22Rv1 (cell line): Measurements from ENCODE around the gene PRPSAP1.

ENCODE experiments used
- ZFX ChIP-seq: fragments of 450-650 bp; IDR thresholded peaks from 2 replicates; pipeline ENCODE4 v1.6.1; 2017; ENCODE audit warnings: antibody characterized with exemption, borderline replicate concordance
- TF ChIP-seq, protein P1 (sequence below): fragments of 450-650 bp; IDR thresholded peaks from 2 replicates; pipeline ENCODE4 v1.5.1; 2017; ENCODE audit warnings: mild to moderate bottlenecking

DNA sequence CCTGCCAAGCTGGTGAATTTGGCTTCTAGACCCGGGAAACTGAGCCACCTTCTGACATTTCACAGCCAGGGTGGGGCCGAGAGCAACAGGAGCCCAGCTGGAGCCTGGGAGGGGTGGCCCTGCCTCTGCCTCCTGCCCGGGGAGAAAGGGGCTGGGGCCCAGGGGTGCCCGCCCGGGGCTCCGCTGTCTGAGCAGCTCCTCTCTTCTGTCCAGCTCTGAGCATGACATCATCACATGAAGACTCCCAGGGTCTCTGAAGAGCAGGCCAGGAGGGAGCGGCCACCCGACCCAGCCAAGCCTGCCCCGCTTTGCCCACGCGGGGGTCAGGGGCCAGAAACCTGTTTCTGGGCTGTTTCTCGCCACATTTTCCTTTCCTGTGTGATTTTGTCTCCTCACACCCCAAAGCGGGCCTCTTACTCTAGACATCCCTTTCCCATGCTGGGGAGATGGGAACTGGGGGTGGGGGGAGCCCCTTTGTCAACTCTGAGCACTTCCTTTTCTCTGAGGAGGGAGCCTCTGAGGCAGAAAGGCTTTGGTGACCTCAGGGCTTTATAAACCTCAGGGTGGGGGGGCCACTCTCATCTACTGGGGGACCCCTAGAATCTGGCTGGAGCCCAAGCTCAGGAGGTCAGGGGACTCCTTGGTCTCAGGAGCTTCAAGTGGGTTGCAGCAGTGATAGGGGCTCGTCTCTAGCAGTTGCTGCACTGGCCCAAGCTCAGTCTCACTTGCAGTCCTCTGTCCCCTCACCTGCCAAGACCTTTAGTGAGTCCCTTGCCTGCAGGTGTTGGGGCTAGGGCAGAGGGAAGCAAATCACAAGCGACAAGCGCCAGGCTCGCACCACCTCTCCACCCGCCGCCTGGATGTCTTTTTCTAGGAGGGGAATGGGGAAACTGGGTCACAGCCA, 80.9 kb downstream of the PRPSAP1 start:
- TF ChIP-seq, protein P1, sequence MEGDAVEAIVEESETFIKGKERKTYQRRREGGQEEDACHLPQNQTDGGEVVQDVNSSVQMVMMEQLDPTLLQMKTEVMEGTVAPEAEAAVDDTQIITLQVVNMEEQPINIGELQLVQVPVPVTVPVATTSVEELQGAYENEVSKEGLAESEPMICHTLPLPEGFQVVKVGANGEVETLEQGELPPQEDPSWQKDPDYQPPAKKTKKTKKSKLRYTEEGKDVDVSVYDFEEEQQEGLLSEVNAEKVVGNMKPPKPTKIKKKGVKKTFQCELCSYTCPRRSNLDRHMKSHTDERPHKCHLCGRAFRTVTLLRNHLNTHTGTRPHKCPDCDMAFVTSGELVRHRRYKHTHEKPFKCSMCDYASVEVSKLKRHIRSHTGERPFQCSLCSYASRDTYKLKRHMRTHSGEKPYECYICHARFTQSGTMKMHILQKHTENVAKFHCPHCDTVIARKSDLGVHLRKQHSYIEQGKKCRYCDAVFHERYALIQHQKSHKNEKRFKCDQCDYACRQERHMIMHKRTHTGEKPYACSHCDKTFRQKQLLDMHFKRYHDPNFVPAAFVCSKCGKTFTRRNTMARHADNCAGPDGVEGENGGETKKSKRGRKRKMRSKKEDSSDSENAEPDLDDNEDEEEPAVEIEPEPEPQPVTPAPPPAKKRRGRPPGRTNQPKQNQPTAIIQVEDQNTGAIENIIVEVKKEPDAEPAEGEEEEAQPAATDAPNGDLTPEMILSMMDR: no peak
- TF ChIP-seq ZFX: no peak
